UCSD-AML1 (cell line): ENCODE results near the gene SGSH.
"Not testable (repeated sequence)": the region's sequence is repeated elsewhere in the genome, so short reads cannot be mapped to it uniquely, and the experiment has no call there.

ENCODE experiments used
- DNase-seq: peaks from one replicate; lab custom pipeline; 2025; ENCODE audit not compliant: unreplicated experiment; lab: John Stamatoyannopoulos, UW

The SGSH gene

DNA sequence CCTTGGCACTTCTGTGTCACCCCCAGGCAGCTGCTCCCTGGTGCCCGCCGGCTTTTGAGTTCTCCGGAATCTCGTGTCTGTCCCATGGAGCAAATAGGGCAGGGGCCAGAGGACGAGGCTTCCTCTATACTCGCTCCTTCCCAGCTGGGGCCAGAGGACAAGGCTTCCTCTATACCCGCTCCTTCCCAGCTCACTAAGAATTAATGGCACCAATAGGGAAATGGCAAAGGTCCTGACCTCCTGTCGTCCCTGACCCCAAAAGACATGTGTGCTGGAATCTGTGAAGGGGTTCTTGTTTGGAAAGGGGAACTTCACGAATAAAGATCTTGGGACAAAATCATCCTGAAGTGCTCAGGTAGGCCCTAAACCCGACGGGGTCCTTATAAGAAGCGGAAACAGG is 7.6 kb downstream of the SGSH start:
- no peak for DNase-seq

DNA sequence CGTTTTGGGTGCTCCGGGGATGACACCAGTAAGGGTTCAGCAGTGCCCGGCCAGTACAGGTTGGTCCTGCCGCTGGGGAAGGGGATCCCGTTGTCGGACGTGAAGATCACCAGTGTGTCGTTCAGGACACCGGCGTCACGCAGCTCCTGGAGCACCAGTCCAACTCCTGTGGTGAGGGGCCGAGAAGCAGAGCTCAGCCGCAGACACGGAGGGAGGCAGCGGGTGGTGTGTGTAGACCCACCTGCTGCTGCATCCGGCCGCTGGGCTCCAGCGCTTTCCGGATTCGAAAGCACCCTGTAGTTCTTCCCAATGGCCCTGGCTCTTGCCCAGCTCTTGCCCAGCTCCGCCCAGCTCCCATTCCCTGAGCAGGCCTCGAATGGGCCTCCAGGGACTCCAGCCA is 8.0 kb downstream of the SGSH start:
- no peak for DNase-seq

DNA sequence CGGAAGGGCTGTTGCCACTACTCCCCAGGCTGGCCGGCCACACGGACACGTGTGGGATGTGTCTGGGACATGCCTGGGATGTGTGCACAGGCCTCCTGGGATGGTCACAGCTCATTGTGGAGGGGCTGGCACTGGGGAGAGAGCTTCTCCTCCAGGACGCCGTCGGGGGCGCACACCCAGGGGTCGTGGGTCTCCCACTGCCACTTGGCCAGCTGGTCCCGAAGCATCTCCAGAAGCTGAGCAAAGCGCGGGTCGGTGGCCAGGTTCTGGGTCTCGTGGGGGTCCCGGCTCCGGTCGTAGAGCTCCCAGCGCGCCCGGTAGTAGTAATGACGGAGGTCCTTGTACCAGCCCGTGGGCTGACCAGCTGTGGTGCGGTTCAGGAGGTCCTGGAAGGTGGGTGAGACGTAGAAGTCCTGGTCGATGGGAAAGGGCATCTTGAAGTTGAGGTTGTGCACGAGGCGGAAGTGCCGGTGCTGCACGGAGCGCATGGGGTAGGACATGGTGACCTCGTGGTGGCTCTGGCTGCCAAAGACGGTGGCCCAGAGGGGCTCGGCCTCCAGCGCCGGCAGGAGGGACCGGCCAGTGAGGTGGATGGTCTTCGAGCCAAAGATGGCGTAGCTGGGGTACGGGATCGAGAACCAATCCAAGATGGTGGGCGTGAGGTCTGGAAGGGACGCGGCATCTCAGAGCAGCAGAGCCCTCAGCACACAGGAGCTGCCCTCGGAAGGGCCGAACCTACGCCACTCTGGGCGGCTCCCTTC is 9.6 kb downstream of the SGSH start:
- no peak for DNase-seq

DNA sequence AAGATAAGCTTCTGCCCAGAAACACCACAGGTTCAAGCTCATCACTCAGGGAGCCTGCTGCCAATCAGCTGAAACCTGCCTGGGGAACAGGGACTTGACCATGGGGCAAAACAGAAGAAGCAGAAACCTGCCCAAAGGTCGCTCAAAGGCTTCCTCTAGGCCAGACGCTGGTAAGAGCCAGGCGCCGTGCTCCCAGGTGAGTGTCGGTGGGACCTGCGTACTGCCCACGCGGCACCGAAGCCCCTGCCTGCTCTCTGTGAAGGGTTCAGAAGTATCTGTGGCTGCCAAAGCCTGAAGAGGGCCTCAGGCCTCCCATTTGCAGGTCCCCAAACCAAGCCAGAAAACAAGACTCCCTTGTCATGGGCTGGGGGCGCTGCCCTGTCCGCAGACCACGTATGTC is 10.4 kb downstream of the SGSH start:
- DNase-seq = no peak

DNA sequence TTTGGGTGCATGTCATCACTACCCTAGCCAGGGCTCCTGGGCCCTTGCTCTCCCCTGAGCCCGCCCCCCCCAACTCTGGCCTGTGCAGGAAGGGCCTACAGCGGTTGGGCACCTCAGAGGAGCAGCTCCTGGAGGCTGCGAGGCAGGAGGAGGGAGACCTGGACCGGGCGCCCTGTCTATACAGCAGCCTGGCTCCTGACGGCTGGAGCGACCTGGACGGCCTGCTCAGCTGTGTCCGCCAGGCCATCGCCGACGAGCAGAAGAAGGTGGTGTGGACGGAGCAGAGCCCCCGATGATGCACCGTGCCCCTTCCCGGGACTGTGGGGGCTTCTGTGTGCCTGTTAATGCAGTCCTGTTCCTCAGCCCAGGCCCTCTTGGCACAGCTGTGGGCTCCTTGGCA is 12.1 kb downstream of the SGSH start:
- no peak for DNase-seq

DNA sequence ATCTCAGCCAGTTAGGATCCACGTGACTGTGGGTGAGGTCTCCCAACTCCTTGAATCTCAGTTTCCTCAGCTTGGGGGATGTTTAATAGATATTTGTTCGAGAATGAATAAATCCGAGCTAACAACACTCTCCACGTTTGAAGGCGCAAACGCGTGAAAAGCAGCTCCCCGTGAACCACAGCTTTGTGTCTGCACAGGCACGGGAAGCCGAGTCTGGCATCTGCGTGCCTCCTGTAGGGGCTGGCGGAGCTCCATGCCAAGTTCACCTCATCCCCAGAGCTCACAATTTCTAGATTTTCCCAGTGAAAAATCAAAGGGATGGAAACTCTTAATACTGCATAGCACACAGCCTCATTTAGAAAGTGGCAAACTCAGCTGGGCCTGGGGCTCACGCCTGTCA is 14.3 kb downstream of the SGSH start:
- DNase-seq = no peak

DNA sequence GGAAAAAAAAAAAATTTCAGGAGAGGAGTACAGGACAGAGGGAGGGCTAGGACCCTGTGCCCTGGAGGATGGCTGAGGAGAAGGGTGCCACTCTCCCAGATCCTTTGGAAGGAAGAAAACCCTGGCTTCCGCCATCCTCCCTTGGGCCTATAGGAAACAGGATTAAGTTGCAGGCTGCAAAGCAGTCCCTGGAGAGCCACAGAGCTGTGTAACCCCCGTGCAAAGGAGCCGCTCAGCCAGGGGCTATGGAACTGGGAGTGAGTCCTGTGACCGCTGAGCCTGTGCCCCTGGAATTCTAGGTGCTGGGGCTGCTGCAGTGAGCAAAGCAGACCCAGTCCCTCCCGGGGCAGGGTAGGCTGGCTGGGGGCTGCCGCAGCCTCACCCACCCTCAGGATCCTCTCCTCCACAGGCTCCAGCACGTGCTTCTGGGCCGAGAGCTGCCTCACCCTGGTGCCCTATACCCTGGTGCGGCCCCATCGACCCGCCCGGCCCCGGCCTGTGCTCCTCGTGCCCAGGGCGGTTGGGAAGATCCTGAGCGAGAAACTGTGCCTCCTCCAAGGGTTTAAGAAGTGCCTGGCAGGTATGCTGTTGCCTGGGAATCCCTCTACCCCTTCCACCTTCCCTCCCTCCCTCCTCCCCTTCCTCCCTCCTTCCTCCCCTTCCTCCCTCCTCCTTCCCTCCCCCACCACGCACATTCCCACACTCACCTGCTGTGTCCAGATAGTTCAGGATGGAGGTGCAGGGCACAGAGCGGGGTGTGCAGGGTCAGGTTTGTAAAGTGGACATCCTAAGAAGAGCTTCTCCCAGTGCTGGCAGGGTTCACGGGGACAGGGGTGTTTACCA is 15.3 kb downstream of the SGSH start:
- no peak for DNase-seq

DNA sequence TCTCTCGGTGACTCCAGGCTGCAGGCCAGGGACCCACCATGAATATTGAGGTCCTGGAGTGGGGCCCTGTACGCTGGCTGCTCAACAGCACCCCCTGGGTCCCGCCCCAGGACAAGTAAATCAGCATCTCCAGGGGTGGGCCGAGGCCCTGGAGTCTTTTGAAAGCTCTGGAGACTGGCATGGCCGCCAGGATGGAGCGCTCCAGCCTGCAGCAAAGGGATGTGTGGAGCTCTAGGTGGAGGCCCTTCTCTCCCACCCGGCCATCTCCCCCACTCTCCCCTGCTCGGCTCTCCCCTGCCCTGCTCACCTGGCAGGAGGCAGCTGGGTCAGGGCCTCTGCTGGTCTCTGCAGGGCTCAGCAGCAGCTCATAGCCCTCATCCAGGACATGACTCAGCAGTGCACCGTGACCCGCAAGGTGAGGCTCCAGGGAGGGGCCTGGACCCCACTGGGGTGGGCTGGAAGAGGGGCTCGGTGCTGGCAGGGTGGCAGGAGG is 16.6 kb downstream of the SGSH start:
- no peak for DNase-seq

DNA sequence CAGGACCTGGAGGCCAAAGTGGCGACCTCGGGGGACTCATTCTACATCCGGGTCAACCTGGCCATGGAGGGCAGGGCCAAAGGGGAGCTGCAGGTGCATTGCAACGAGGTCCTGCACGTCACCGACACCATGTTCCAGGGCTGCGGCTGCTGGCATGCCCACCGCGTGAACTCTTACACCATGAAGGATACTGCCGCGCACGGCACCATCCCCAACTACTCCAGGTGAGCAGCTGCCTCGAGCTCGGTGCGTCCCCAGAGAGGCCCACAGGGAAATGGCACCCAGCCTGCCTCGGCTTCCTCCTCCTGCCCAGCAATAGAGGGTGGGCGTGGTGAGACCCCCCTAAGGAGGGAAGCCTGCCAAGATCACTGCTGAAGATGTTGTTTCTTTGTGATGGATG is 17.9 kb downstream of the SGSH start:
- DNase-seq = no peak

DNA sequence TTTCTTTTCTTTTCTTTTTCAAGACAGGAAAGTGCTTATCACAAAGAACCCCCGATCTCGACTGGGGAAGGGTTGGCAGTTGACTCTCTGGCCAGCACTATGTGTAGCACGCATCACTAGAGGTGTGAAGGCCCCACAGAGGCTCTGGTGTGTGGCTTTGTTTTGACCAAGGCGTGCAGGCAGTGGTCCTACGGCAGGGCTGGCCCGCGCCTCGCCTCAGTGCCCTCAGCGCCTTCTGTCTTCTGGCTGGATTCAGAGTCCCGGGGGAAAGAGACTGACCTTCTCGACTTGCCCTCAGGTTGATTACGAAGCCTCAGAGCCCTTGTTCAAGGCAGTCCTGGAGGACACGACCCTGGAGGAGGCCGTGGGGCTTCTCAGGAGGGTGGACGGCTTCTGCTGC is 18.7 kb downstream of the SGSH start:
- no peak for DNase-seq

DNA sequence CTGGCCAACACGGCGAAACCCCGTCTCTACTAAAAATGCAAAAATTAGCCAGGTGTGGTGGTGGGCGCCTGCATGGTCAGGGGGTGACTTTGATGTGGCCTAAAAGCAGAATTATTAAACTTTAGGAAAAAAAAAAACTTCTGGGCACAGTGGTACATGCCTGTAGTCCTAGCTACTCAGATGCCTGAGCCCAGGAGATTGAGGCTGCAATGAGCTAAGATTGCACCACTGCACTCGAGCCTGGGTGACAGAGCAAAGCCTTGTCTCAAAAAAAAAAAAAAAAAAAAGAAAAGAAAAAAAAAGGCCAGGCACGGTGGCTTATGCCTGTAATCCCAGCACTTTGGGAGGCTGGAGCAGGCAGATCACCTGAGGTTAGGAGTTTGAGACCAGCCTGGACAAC is 20.8 kb downstream of the SGSH start:
- DNase-seq = not testable (repeated sequence)

DNA sequence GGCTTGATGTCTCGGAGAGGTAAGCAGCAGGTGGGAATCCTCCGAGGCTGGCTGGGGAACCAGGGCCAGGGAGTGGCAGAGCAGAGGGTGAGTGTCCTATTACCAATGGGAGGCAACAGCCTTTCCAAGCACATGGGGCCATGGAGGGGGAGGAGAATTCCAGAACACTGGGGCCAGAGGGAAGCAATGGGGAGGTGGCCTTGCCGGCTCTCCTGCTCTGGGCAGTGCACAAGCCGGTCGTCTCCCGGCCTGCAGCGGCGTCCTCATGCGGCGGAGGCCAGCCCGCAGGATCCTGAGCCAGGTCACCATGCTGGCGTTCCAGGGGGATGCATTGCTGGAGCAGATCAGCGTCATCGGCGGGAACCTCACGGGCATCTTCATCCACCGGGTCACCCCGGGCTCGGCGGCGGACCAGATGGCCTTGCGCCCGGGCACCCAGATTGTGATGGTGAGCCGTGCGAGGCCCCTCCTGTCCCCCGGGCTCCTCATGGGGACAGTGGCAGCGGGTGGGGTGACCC is 21.9 kb downstream of the SGSH start:
- DNase-seq = no peak

DNA sequence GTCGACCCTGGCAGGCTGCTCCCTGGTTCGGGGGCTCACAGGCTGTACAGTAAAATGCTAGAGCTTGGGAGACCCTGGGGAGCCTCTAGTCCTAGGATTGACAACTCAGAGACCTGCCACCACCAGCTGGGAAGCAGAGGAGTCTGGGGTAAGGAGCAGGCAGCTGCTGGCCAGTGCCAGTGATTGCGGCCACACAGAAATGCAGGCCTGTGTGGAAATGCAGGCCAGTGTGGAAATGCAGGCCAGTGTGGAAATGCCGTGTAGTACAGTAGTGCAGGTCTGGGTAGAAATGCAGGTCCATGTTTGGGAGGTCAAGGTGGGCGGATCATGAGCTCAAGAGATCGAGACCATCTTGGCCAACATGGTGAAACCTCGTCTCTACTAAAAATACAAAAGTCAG is 23.5 kb downstream of the SGSH start:
- no peak for DNase-seq

DNA sequence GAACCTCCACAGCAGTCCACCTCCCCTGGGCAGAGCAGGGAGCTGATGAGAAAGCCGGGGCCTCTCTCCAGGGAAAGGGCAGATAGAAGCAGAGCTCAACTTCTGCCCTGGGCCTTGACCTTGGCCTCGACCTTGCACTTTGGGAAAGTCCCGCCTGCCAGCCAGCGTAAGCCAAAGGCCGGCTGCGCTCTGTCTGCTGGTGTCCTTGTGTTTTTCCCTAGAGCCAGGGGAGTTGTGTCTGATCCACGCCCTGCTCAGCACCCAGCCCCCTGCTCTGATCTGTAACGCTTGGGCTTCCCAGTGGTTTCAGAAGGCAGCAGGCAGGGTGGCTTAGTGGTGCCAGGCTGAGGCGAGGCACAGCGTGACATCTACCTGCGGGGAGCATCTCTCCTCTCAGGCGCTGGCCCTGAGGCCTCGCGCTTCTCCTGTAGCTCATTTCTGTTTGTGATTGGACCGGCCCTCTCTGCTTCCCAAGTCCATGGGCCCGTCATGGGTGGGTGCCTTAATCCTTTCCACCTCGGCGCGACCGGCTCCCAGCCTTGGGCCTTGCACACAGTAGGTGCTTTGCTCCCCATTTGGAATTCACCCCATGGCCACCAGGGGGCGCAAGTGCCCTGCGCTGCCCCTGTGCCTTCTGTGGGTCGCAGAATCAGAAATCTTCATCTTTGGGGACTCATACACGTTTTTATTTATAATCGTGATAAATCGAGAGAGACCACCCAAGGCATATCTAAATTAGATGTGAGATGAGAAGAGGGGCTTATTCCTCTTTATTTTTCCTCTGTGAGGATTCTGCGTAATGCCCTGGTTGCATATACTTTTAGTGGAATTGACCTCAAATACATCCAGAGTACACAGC is 24.2 kb downstream of the SGSH start:
- DNase-seq = peak; percentile 37

DNA sequence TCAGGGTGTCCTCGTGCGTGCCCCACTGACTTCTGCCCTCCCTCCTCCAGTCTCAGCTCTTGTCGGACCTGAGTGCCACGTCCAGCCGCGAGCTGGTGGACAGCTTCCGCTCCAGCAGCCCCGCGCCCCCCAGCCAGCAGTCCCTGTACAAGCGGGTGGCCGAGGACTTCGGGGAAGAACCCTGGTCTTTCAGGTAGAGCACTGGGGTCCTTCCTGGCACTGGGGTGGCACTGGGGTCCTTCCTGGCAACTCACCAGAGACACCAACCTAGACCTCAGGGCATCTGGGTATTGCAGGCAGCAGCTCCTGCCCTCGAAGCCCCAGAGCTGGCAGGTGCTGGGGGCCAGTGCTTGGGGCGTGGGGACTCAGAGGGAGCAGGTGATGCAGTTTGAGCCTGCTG is 25.0 kb downstream of the SGSH start:
- DNase-seq = no peak

DNA sequence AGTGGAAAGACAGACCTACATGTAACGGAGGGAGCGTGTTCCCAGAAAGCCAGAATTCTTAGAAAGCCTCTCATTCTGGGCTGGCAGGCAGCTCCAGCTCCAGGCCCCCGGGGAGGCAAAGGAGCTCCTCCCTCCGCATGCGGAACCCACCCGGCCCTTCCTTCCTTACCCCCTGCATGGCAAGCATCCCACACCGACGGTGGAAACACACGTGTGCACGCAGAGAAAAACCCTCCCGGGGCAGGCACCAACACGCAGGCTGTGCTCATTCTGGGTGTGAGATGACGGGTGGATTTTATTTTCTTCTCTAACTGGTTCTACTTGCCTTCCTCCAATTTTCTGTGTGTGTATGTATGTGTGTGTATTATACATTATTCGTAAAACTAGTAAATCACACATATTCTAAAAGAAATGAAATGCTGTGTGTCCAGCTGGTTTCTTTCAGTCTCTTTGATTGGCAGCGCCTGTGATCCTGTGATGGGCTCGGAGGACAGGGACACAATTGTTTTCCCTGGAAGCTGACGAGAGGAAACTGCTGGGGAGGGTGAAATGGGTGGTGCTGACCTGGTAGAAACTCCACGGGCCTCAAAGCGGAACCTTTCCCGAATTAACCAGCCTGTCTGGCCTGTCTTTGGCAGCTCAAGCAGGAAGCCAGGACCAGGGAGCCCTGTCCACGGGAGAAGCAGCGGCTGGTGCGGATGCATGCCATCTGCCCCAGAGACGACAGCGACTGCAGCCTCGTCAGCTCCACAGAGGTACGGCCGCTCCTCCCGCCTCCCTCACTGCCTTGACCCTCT is 28.1 kb downstream of the SGSH start:
- DNase-seq = no peak

DNA sequence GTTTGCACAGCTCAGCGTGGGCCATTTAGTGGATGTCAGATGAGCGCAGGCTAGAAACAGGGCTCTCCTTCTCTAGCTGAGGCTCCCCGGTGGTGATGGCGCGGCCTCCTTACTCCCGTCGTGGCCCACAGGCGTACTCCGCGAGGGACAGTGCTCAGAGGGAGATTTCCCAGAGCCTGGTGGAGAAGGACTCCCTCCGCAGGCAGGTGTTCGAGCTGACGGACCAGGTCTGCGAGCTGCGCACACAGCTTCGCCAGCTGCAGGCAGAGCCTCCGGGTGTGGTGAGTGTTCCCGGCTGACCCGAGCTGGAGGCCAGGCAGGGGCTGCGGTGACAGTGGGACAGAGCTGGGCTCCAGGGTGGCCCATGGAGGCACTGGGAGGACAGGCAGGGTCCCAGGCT is 28.9 kb downstream of the SGSH start:
- DNase-seq = no peak

DNA sequence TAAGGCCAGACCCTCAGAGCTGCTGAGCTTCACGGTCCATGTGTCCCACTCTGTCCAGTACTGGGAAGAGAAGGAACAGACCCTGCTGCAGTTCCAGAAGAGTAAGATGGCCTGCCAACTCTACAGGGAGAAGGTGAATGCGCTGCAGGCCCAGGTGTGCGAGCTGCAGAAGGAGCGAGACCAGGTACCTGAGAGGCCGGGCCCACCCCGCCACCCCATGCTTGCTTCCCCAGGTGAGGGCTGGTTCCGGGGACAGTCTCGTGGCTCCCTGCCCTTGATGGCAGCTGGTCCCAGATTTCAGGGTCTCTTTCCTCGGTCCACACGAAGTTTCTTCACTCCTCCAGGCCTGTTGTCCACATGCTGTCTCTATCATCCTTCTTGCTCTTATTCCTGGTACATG is 29.4 kb downstream of the SGSH start:
- no peak for DNase-seq

DNA sequence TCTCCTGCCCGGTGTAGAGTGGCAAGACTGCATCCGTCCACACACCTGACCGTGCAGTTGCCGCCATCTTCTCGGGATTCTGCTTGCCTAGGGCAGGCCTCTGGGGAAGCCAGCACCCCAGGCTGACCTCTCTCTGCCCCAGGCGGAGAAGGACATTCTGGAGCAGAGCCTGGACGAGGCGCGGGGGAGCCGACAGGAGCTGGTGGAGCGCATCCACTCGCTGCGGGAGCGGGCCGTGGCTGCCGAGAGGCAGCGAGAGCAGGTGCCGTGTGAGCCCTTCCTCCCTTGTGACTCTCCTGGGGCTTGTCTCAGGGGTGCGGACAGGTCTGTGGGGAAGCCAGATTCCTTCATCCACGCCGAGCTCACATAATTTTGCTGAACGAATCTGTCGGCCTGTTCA is 30.5 kb downstream of the SGSH start:
- DNase-seq = no peak

DNA sequence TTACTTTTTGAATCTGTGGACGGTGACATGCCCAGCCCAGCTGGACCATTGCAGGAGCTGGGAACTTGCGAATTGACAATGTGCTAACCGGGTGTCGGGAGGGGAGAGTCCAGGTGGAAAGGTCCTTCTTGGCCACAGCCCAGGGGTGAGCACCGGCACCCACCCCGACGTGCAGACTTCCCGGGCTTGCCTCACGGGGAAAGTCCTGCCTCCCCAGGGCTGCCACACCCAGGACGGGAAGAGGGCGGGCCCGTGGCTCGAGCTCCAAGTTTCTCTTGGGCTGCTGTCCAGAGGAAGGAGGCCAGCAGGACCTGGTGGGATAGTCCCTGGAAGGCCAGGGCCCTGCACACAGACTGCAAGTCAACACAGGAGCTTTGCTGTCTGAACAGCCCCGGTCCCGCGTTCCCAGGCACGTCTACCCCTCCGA is 32.6 kb downstream of the SGSH start:
- no peak for DNase-seq
